Measurements from ENCODE around the gene NFIA. TPM values are rescaled to one million over a fixed set of nuclear protein-coding genes. Genes with fewer than 3 reads are reported as not detected.
A peak's percentile ranks its signal among the peaks of the same experiment; 100 is the strongest.

Gene NFIA
- total RNA-seq, 2 experiments from 2014 or later, result 0.98 to 1.1 TPM

- H3K4me1 Mint-ChIP-seq (ENCODE audit: low read depth), result peaks cover 9% of the 10 kb centered on the region
- H3K36me3 Mint-ChIP-seq (ENCODE audit: low read depth), result no peaks in the 10 kb centered on the region
Observed at GRCh38 chr1:61449410-61449809, 367.0 kb downstream of the NFIA start.

GRCh38 chr1:61450454-61450853 lies 368.1 kb downstream of the NFIA start:
- Mint-ChIP-seq H3K27me3 (ENCODE audit: low read depth) (no peaks in the 10 kb centered on the region), H3K36me3 (ENCODE audit: low read depth) (no peaks in the 10 kb centered on the region), H3K9me3 (no peaks in the 10 kb centered on the region), H3K4me1 (ENCODE audit: low read depth) (peaks cover 9% of the 10 kb centered on the region), H3K4me3 (no peak overlapping the region), H3K27ac (no peak overlapping the region)
- DNase-seq, result no peak
- intact Hi-C loops (cut with micrococcal nuclease), result loop anchor here (5.0 to 10.0 kb wide), 4 partner anchors 113 to 1473 kb away; no protein-coding TSS in a partner anchor
- CTCF ChIA-PET, result interaction anchor here (3.3 kb wide), 1 partner anchor 401 kb away, joined by 16 read pairs; no protein-coding TSS in a partner anchor

More at GRCh38 chr1:61449410-61449809, 367.0 kb downstream of the NFIA start:
- CTCF ChIA-PET, result no interaction called here
- intact Hi-C loops (cut with micrococcal nuclease), result no loop called here
- no peak overlapping the region for H3K27ac Mint-ChIP-seq
- no peaks in the 10 kb centered on the region for H3K27me3 Mint-ChIP-seq (ENCODE audit: low read depth)
- no peak for DNase-seq
- H3K4me3 Mint-ChIP-seq, result no peak overlapping the region
- no peaks in the 10 kb centered on the region for H3K9me3 Mint-ChIP-seq

GRCh38 chr1:61450872-61451571 lies 368.7 kb downstream of the NFIA start:
- Mint-ChIP-seq H3K4me3 (no peak overlapping the region), H3K9me3 (no peaks in the 10 kb centered on the region), H3K36me3 (ENCODE audit: low read depth) (no peaks in the 10 kb centered on the region), H3K27ac (no peak overlapping the region), H3K27me3 (ENCODE audit: low read depth) (no peaks in the 10 kb centered on the region), H3K4me1 (ENCODE audit: low read depth) (peaks cover 9% of the 10 kb centered on the region)
- no peak for DNase-seq
- CTCF ChIA-PET, result interaction anchor here (0.7 to 3.3 kb wide), 5 partner anchors 94 to 408 kb away, joined by 3 to 16 read pairs (median 5); no protein-coding TSS in a partner anchor
- intact Hi-C loops (cut with micrococcal nuclease), result loop anchor here (5.0 to 10.0 kb wide), 4 partner anchors 114 to 1474 kb away; no protein-coding TSS in a partner anchor

GRCh38 chr1:61451572-61451968 lies 369.2 kb downstream of the NFIA start:
- CTCF ChIA-PET, result interaction anchor here (0.6 to 3.3 kb wide), 6 partner anchors 93 to 408 kb away, joined by 3 to 16 read pairs (median 4); no protein-coding TSS in a partner anchor
- no peak overlapping the region for H3K27ac Mint-ChIP-seq
- H3K9me3 Mint-ChIP-seq, result no peaks in the 10 kb centered on the region
- intact Hi-C loops (cut with micrococcal nuclease), result loop anchor here (5.0 to 10.0 kb wide), 4 partner anchors 114 to 1474 kb away; no protein-coding TSS in a partner anchor
- peaks cover 9% of the 10 kb centered on the region for H3K4me1 Mint-ChIP-seq (ENCODE audit: low read depth)
- no peak overlapping the region for H3K4me3 Mint-ChIP-seq
- H3K27me3 Mint-ChIP-seq (ENCODE audit: low read depth), result no peaks in the 10 kb centered on the region
- no peak for DNase-seq
- no peaks in the 10 kb centered on the region for H3K36me3 Mint-ChIP-seq (ENCODE audit: low read depth)

- intact Hi-C loops (cut with micrococcal nuclease), result loop anchor here (1.0 to 10.0 kb wide), 12 partner anchors 115 to 1475 kb away; no protein-coding TSS in a partner anchor
- H3K4me1 Mint-ChIP-seq (ENCODE audit: low read depth), result peaks cover 9% of the 10 kb centered on the region
- DNase-seq, result no peak
- no peaks in the 10 kb centered on the region for H3K9me3 Mint-ChIP-seq
- no peaks in the 10 kb centered on the region for H3K36me3 Mint-ChIP-seq (ENCODE audit: low read depth)
- H3K27ac Mint-ChIP-seq, result no peak overlapping the region
- no peaks in the 10 kb centered on the region for H3K27me3 Mint-ChIP-seq (ENCODE audit: low read depth)
- H3K4me3 Mint-ChIP-seq, result no peak overlapping the region
- CTCF ChIA-PET, result interaction anchor here (0.6 to 3.3 kb wide), 6 partner anchors 92 to 409 kb away, joined by 3 to 16 read pairs (median 4); no protein-coding TSS in a partner anchor
Observed at GRCh38 chr1:61452176-61453035, 370.0 kb downstream of the NFIA start.

DNA sequence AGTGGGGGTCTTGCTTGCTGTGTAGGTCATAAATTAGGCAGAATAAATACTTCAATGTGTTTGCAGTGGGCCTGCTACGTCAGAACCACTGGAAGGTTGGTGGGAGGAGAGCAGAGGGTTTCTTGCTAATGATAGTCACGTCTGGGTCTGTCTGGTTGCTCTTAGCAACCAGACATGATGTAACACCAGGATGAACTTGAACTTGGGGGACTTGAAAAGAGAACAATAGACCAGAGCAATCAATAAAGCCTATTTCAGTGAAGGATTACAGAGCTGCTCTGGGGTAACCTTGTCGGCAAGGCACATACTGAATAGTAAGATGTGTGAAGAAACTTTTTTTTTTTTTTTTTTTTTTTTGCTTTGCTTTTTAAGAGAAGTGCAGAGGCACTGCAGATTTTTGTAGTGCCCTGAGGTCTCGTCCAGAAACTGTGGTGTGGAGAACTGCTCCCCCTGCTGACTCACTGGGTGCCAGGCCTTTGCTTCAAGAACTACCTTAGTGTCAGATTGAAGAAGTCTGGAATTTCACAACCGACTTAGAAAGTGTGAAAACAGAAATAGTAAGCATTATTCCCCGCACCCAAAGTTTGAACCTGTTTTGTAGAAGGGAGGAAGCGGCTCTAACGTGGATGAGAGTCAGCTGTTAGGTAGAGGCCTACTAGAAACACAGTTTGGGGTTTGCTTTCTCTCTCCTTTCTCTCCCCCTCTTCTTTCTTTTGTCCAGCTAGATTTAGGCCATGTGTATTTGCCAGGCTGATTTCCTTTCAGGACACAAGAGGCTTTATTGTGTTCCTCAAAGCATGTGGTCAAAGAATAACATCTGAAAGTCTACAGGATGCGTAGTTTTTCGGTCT lies 371.0 kb downstream of the NFIA start:
- DNase-seq, result peak; percentile 86
- H3K9me3 Mint-ChIP-seq, result no peaks in the 10 kb centered on the region
- CTCF ChIA-PET, result interaction anchor here (0.6 to 3.3 kb wide), 5 partner anchors 27 to 449 kb away, joined by 3 to 16 read pairs (median 3); no protein-coding TSS in a partner anchor
- H3K27me3 Mint-ChIP-seq (ENCODE audit: low read depth), result no peaks in the 10 kb centered on the region
- no peaks in the 10 kb centered on the region for H3K36me3 Mint-ChIP-seq (ENCODE audit: low read depth)
- intact Hi-C loops (cut with micrococcal nuclease), result loop anchor here (1.0 to 10.0 kb wide), 12 partner anchors 116 to 1476 kb away; no protein-coding TSS in a partner anchor
- peaks cover 9% of the 10 kb centered on the region for H3K4me1 Mint-ChIP-seq (ENCODE audit: low read depth)
- H3K4me3 Mint-ChIP-seq, result no peak overlapping the region
- no peak overlapping the region for H3K27ac Mint-ChIP-seq

GRCh38 chr1:61455400-61455799 lies 373.0 kb downstream of the NFIA start:
- Mint-ChIP-seq H3K9me3 (no peaks in the 10 kb centered on the region), H3K36me3 (ENCODE audit: low read depth) (no peaks in the 10 kb centered on the region), H3K4me1 (ENCODE audit: low read depth) (peaks cover 9% of the 10 kb centered on the region), H3K27me3 (ENCODE audit: low read depth) (no peaks in the 10 kb centered on the region), H3K27ac (no peak overlapping the region), H3K4me3 (no peak overlapping the region)
- CTCF ChIA-PET, result interaction anchor here (1.3 to 1.4 kb wide), 2 partner anchors 134 to 413 kb away, joined by 3 to 4 read pairs; no protein-coding TSS in a partner anchor
- no peak for DNase-seq
- intact Hi-C loops (cut with micrococcal nuclease), result loop anchor here (10.0 kb wide), 2 partner anchors 181 to 251 kb away; no protein-coding TSS in a partner anchor

DNA sequence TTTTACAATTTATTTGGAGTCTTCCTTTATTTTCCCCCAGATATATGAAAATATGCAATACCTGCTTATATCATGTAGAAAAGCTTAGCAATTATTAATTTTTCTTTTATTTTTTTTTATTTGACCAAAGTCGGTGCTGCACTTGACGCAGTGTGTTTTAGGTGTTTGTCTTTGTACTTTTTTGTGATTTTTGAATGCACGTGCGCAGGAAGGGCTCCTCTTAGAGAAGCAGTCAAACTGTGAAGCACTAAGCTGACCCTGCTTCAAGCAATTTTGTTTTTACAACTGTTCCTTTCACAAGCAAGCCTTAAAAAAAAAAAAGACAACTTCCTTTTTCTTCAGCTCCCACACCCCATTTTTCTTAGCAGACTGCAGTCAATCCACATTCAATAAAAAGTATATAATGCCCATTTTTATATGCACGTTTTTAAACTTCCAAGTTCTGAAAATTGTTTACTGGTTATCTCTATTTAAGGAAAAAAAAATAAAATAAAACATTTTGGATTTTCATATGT lies 375.2 kb downstream of the NFIA start:
- H3K27ac Mint-ChIP-seq, result no peak overlapping the region
- no peak for DNase-seq
- no peak overlapping the region for H3K4me3 Mint-ChIP-seq
- peaks cover 9% of the 10 kb centered on the region for H3K4me1 Mint-ChIP-seq (ENCODE audit: low read depth)
- intact Hi-C loops (cut with micrococcal nuclease), result loop anchor here (10.0 kb wide), 2 partner anchors 183 to 253 kb away; no protein-coding TSS in a partner anchor
- H3K27me3 Mint-ChIP-seq (ENCODE audit: low read depth), result no peaks in the 10 kb centered on the region
- H3K9me3 Mint-ChIP-seq, result no peaks in the 10 kb centered on the region
- H3K36me3 Mint-ChIP-seq (ENCODE audit: low read depth), result no peaks in the 10 kb centered on the region
- CTCF ChIA-PET, result interaction anchor here (0.6 to 1.7 kb wide), 2 partner anchors 395 to 408 kb away, joined by 3 to 9 read pairs; no protein-coding TSS in a partner anchor

DNA sequence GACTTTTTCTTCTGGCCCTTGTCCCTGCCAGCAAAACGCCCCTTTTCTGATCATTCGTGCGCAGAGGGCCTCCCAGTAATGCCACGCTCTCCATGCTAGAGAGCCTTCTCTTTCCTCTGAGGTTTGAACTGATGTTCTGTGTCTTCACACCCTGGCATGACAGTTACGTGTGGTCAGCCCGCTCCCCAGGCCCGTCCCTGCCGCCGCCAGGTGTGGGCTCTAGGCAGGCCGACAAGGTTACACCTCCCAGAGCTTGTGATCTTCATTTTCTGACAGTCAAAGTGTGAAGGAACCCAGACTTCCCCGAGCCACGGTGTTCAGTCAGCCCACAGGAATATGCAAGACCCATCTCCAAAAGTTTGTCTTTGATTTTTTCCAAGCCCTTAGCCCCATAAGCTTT lies 377.0 kb downstream of the NFIA start:
- H3K36me3 Mint-ChIP-seq (ENCODE audit: low read depth), result no peaks in the 10 kb centered on the region
- intact Hi-C loops (cut with micrococcal nuclease), result loop anchor here (10.0 kb wide), 2 partner anchors 185 to 255 kb away; no protein-coding TSS in a partner anchor
- no peaks in the 10 kb centered on the region for H3K4me1 Mint-ChIP-seq (ENCODE audit: low read depth)
- H3K27me3 Mint-ChIP-seq (ENCODE audit: low read depth), result no peaks in the 10 kb centered on the region
- no peak overlapping the region for H3K27ac Mint-ChIP-seq
- CTCF ChIA-PET, result no interaction called here
- no peak for DNase-seq
- H3K4me3 Mint-ChIP-seq, result no peak overlapping the region
- H3K9me3 Mint-ChIP-seq, result no peaks in the 10 kb centered on the region

- DNase-seq, result no peak
- Mint-ChIP-seq H3K4me1 (ENCODE audit: low read depth) (no peaks in the 10 kb centered on the region), H3K27me3 (ENCODE audit: low read depth) (no peaks in the 10 kb centered on the region), H3K27ac (no peak overlapping the region), H3K9me3 (no peaks in the 10 kb centered on the region), H3K36me3 (ENCODE audit: low read depth) (no peaks in the 10 kb centered on the region), H3K4me3 (no peak overlapping the region)
- intact Hi-C loops (cut with micrococcal nuclease), result no loop called here
- CTCF ChIA-PET, result no interaction called here
Observed at GRCh38 chr1:61460191-61460590, 377.8 kb downstream of the NFIA start.
